Upper lobe of right lung (tissue), 1 donor: ENCODE results near the gene DEFB126. TPM values are rescaled to one million over a fixed set of nuclear protein-coding genes. Genes with fewer than 3 reads are reported as not detected.

Experiments
- ATAC-seq: fragments of 200-7000 bp; cut with Tn5 transposase; one replicate; pipeline ENCODE4 v1.9.1; 2020; ENCODE audit warnings: mild to moderate bottlenecking, moderate library complexity
- DNase-seq: peaks from one replicate; pipeline ENCODE4 v3.0.0-alpha.2; 2020
- H3K27ac ChIP-seq: fragments of 200-600 bp; one replicate; pipeline ENCODE4 v1.8.0; 2022
- H3K27me3 ChIP-seq: fragments of 200-600 bp; one replicate; pipeline ENCODE4 v1.8.0; 2022; ENCODE audit warnings: mild to moderate bottlenecking
- H3K36me3 ChIP-seq: fragments of 200-600 bp; one replicate; pipeline ENCODE4 v1.8.0; 2022
- H3K4me1 ChIP-seq: fragments of 200-600 bp; one replicate; pipeline ENCODE4 v1.8.0; 2022
- H3K4me3 ChIP-seq: fragments of 200-600 bp; one replicate; pipeline ENCODE4 v1.8.0; 2022; ENCODE audit warnings: mild to moderate bottlenecking
- H3K9me3 ChIP-seq: fragments of 200-600 bp; one replicate; pipeline ENCODE4 v1.8.0; 2022
- intact Hi-C: fragments of 100-400 bp; cut with DNase I; formaldehyde crosslinking; loops from one replicate; pipeline ENCODE4 v1.11.0; 2022
- total RNA-seq: library from RNA; stranded (reverse); fragmentation: NEBNext Ultra II Directional; extraction: Animal tissue kit (Norgen Biotek cat#: 25700); gene quantifications from one replicate; pipeline ENCODE4 v1.2.1, GENCODE V29; 2021
- TF ChIP-seq, protein P1 (sequence below): fragments of 200-600 bp; IDR thresholded peaks from one replicate; pipeline ENCODE4 v1.8.0; 2022; ENCODE audit warnings: antibody characterized with exemption
- donor health status: DM: no; HTN: yes; CAD: no; lungs with severe emphysema.

Gene DEFB126
- total RNA-seq, 1 donor from 2014 or later, result not detected

- Histone ChIP-seq H3K4me1 (no peaks in the 10 kb centered on the region), H3K4me3 (no peak within 1 kb of the TSS), H3K36me3 (no peaks in the 10 kb centered on the region), H3K27me3 (peaks cover 18% of the 10 kb centered on the region), H3K27ac (no peak within 1 kb of the TSS), H3K9me3 (no peaks in the 10 kb centered on the region)
- TF ChIP-seq, protein P1, sequence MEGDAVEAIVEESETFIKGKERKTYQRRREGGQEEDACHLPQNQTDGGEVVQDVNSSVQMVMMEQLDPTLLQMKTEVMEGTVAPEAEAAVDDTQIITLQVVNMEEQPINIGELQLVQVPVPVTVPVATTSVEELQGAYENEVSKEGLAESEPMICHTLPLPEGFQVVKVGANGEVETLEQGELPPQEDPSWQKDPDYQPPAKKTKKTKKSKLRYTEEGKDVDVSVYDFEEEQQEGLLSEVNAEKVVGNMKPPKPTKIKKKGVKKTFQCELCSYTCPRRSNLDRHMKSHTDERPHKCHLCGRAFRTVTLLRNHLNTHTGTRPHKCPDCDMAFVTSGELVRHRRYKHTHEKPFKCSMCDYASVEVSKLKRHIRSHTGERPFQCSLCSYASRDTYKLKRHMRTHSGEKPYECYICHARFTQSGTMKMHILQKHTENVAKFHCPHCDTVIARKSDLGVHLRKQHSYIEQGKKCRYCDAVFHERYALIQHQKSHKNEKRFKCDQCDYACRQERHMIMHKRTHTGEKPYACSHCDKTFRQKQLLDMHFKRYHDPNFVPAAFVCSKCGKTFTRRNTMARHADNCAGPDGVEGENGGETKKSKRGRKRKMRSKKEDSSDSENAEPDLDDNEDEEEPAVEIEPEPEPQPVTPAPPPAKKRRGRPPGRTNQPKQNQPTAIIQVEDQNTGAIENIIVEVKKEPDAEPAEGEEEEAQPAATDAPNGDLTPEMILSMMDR, result no peak
- ATAC-seq (no peak), DNase-seq (no peak)
- intact Hi-C loops, result no loop called here
These were observed 14.8 kb downstream of the DEFB126 start, which contains the start of gene DEFB127 for GRCh38 chr20:157154-157553. Gene DEFB127 (plus strand): TSS chr20:157454. CDS start chr20:157545, 91 bp downstream.

GRCh38 chr20:164618-165017 lies 22.2 kb downstream of the DEFB126 start:
- intact Hi-C loops, result no loop called here
- H3K4me3 ChIP-seq, result no peak overlapping the region
- DNase-seq, result no peak
- no peaks in the 10 kb centered on the region for H3K9me3 ChIP-seq
- no peak for ATAC-seq
- TF ChIP-seq, protein P1, result no peak
- no peak overlapping the region for H3K27ac ChIP-seq
- H3K36me3 ChIP-seq, result no peaks in the 10 kb centered on the region
- no peaks in the 10 kb centered on the region for H3K27me3 ChIP-seq
- no peaks in the 10 kb centered on the region for H3K4me1 ChIP-seq

DNA sequence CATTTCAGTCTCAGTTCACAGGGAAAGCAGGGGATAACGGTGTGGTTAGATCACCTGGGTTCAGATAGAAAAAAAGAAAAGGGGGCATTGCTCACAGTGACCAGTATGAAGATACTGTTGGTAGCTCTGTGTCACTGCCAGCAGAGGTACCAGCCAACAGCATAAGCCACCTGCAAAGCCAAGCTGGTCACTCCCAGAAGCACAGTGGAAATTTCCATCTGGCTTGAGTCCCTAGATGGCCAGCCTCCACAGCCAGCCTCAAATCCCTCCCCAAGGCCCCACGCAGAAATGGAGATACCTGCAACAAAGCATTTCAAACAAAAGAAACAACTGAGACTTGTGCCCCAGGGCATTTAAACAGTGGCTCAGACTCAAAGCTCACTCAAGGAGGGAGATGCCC lies 26.5 kb downstream of the DEFB126 start:
- intact Hi-C loops, result no loop called here
- Histone ChIP-seq H3K27me3 (no peaks in the 10 kb centered on the region), H3K27ac (no peak overlapping the region), H3K9me3 (no peaks in the 10 kb centered on the region), H3K4me1 (no peaks in the 10 kb centered on the region), H3K36me3 (no peaks in the 10 kb centered on the region), H3K4me3 (no peak overlapping the region)
- DNase-seq, result no peak
- no peak for ATAC-seq
- TF ChIP-seq, protein P1, result no peak

DNA sequence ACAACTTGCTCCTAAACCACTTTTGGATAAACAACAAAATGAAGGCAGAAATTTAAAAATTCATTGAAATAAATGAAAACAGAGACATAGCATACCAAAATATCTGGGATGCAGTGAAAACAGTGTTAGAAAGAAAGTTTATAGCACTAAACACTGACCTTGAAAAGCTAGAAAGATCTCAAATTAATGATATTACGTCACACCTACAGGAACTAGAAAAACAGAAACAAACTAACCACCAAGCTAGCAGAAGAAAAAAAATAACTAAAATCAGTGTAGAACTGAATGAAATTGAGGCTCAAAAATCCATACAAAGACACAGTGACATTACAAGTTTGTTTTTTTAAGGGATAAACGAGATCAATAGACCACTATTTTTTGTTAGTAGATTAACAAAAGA lies 41.9 kb downstream of the DEFB126 start:
- DNase-seq, result no peak
- intact Hi-C loops, result no loop called here
- peaks cover 6% of the 10 kb centered on the region for H3K27me3 ChIP-seq
- no peaks in the 10 kb centered on the region for H3K9me3 ChIP-seq
- H3K36me3 ChIP-seq, result no peaks in the 10 kb centered on the region
- H3K27ac ChIP-seq, result no peak overlapping the region
- no peak for ATAC-seq
- TF ChIP-seq, protein P1, result no peak
- no peaks in the 10 kb centered on the region for H3K4me1 ChIP-seq
- H3K4me3 ChIP-seq, result no peak overlapping the region

GRCh38 chr20:187733-188132 lies 45.3 kb downstream of the DEFB126 start:
- TF ChIP-seq, protein P1, result no peak
- Histone ChIP-seq H3K4me1 (no peaks in the 10 kb centered on the region), H3K4me3 (no peak overlapping the region), H3K36me3 (no peaks in the 10 kb centered on the region), H3K27ac (no peak overlapping the region), H3K9me3 (no peaks in the 10 kb centered on the region), H3K27me3 (no peaks in the 10 kb centered on the region)
- DNase-seq, result no peak
- no peak for ATAC-seq
- intact Hi-C loops, result no loop called here

DNA sequence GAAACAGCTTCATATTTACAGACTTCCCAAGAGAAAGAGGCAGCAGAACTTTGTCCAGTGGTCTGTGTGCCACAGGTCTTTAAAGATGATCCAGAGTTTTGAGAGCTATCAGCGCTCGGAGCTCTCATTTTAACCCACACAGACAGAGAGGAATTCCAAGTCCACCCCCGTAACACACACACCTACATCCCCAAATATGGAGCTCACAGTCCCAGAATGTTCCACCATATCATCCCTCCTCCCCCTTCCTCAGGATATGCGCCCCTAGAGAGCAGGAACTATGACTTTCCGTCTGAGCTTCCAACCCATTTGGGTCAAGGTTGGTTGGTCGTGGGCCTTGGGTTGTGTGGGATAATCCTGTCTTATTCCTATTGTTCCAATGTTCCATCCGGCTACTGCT lies 47.2 kb downstream of the DEFB126 start, which contains the start of gene DEFB128:
Gene DEFB128, minus strand, starts transcription at position 101 of the 400 bp plus-strand sequence. Its CDS starts 88 bp downstream, at position 13.
- no peak for ATAC-seq
- intact Hi-C loops, result no loop called here

More for the DNA sequence above, 47.2 kb downstream of the DEFB126 start, which contains the start of gene DEFB128:
- Histone ChIP-seq H3K4me1 (no peaks in the 10 kb centered on the region), H3K27me3 (no peaks in the 10 kb centered on the region), H3K9me3 (no peaks in the 10 kb centered on the region), H3K4me3 (no peak within 1 kb of the TSS), H3K27ac (no peak within 1 kb of the TSS), H3K36me3 (no peaks in the 10 kb centered on the region)
- TF ChIP-seq, protein P1, result no peak
- no peak for DNase-seq
